ENCODE measurements around the gene WASF1. TPM values are rescaled to one million over a fixed set of nuclear protein-coding genes. Genes with fewer than 3 reads are reported as not detected.

Gene WASF1
- total and polyA plus RNA-seq, 2 experiments from 2014 or later = 27.4 to 30.5 TPM

- no peak for TF ChIP-seq ETS1 (IDR thresholded peaks at IDR 0.05)
- no peak for TF ChIP-seq STAT1 (IDR thresholded peaks at IDR 0.05; ENCODE audit: unreplicated experiment)
- no peak for TF ChIP-seq ZNF114 (CRISPR knock-in tag; IDR thresholded peaks at IDR 0.05)
- no peak for TF ChIP-seq POLR2AphosphoS5 (IDR thresholded peaks at IDR 0.05; ENCODE audit: low read depth)
- no peak for TF ChIP-seq CTCF (conservative IDR thresholded peaks at IDR 0.05; ENCODE audit: low read depth in 2 of 2)
- TF ChIP-seq EZH2 (IDR thresholded peaks at IDR 0.05; ENCODE audit: low read depth, unreplicated experiment) = no peak
- TF ChIP-seq CREB1 (CRISPR knock-in tag; IDR thresholded peaks at IDR 0.05; ENCODE audit: low read depth) = no peak
- TF ChIP-seq JUNB (IDR thresholded peaks at IDR 0.05; ENCODE audit: unreplicated experiment) = no peak
Observed at GRCh38 chr6:110221738-110222137, 42.3 kb upstream of the WASF1 start (continued).

GRCh38 chr6:110217266-110217665 is 37.8 kb upstream of the WASF1 start:
- no peak overlapping the region for H3K4me3 ChIP-seq
- no peaks in the 10 kb centered on the region for H3K27me3 ChIP-seq (ENCODE audit: insufficient read depth)
- no peak overlapping the region for H3K27ac ChIP-seq (ENCODE audit: low read depth)
- H4K20me1 ChIP-seq (replicated peaks; ENCODE audit: insufficient read depth) = 0 out of 2 replicates have a peak, but pooled peaks cover 3% of the 10 kb centered on the region
- H3K27me3 Mint-ChIP-seq (ENCODE audit: insufficient read depth, low read depth, poor library complexity) = peaks cover 2% of the 10 kb centered on the region
- H3K9me3 Mint-ChIP-seq = no peaks in the 10 kb centered on the region
- H3K9me2 ChIP-seq (ENCODE audit: insufficient read depth) = no peaks in the 10 kb centered on the region
- no peak overlapping the region for H3K27ac Mint-ChIP-seq
- H3K4me1 Mint-ChIP-seq = no peaks in the 10 kb centered on the region
- H3K4me1 ChIP-seq (ENCODE audit: insufficient read depth) = no peaks in the 10 kb centered on the region
- H3K36me3 Mint-ChIP-seq (ENCODE audit: low read depth) = peaks cover 61% of the 10 kb centered on the region
- H3K4me3 Mint-ChIP-seq = no peak overlapping the region
- DNase-seq (ENCODE audit: low spot score) (peak; percentile 27), ATAC-seq (no peak)
- no peak overlapping the region for H2AFZ ChIP-seq
- H3F3A ChIP-seq (replicated peaks; ENCODE audit: low read depth) = no peaks in the 10 kb centered on the region
- H3K4me2 ChIP-seq = no peak overlapping the region
- no peaks in the 10 kb centered on the region for H3K79me2 ChIP-seq (replicated peaks; ENCODE audit: insufficient read depth)
- peaks cover 24% of the 10 kb centered on the region for H3K36me3 ChIP-seq (ENCODE audit: insufficient read depth)
- no peak for TF ChIP-seq JUNB (IDR thresholded peaks at IDR 0.05; ENCODE audit: unreplicated experiment)
- TF ChIP-seq CREB1 (CRISPR knock-in tag; IDR thresholded peaks at IDR 0.05; ENCODE audit: low read depth) = no peak
- no peak for TF ChIP-seq EZH2phosphoT487 (IDR thresholded peaks at IDR 0.05; ENCODE audit: unreplicated experiment)
- no peak for TF ChIP-seq STAT1 (IDR thresholded peaks at IDR 0.05; ENCODE audit: unreplicated experiment)
- TF ChIP-seq EZH2 (IDR thresholded peaks at IDR 0.05; ENCODE audit: low read depth, unreplicated experiment) = no peak
- no peak for TF ChIP-seq ZNF331 (CRISPR knock-in tag; IDR thresholded peaks at IDR 0.05; ENCODE audit: low read depth)
- no peak for TF ChIP-seq REST (IDR thresholded peaks at IDR 0.05; ENCODE audit: unreplicated experiment)
- no peak for TF ChIP-seq CTCF (conservative IDR thresholded peaks at IDR 0.05; ENCODE audit: low read depth in 2 of 2)

Data from GM23338 (cell line).